NCI-H526 treated with DMSO at 0.1 percent for 48 hours (cell line): Measurements from ENCODE around the gene PYGO1.
A peak's percentile ranks its signal among the peaks of the same experiment; 100 is the strongest.
"Not testable (repeated sequence)": the region's sequence is repeated elsewhere in the genome, so short reads cannot be mapped to it uniquely, and the experiment has no call there.

Experiments used
- DNase-seq: peaks from one replicate; lab custom pipeline; 2025; lab: John Stamatoyannopoulos, UW

PYGO1 gene

DNA sequence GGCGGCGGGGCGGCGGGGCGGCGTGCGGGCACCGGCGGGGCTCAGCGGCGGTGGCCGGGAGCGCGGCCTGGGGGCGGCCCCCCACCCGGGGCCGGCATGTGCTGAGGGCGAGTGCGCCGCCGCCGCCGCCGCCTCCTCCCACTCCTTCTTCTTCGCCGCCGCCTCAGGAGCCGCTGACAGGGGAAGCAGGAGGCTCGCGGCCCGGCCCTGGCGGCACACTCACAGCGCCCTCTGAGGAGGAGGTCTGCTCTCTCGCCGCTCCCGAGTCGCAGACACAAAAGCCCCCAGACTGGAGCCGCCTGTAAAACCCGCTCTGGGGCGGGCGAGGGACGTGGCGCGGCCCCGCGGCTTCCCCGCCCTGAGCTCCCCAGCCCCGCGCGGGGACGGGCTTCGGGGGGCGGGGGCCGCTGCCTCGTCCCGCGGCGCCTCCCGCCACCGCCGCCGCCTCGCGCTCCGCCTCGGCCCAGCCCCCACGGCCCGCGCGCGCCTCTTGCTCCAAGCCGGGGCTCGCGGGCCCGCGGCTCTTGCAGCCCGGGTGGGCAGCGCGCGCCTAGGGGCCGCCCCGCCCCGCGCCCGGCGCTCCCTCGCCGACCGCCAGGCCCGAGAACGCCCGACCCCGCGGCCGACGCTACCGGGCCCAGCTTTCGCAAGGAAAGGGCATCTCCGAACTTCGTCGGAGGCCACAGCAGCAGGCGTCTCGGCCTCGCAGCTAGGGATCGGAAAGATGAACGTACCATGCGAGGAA is at the start of gene PYGO1:
TSS of gene PYGO1 (minus strand) at position 276 of the 745 bp plus-strand sequence. CDS start 462 bp downstream, outside the sequence.
- DNase-seq = peak; percentile 27

GRCh38 chr15:55637086-55637485 is 48.9 kb upstream of the PYGO1 start:
- DNase-seq = no peak

DNA sequence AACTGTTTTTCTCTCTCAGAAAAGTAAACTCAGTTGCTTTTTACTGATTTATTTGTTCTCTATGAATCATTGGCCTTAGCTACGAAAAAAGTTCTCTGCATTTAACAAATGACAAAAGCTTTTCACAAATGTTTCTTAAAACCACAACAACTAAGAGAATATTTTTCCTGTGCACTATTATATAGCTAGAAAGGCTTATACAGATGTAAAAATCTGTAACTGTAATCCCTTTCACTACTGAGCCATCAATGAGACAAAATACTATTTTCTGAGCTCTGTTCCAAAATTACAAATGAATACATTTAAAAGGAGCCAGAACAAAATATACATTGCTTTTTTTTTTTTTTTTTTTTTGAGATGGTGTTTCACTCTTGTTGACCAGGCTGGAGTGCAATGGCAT is 45.6 kb upstream of the PYGO1 start:
- DNase-seq = no peak

- DNase-seq = no peak
These were observed 44.3 kb upstream of the PYGO1 start for GRCh38 chr15:55632434-55632833.

DNA sequence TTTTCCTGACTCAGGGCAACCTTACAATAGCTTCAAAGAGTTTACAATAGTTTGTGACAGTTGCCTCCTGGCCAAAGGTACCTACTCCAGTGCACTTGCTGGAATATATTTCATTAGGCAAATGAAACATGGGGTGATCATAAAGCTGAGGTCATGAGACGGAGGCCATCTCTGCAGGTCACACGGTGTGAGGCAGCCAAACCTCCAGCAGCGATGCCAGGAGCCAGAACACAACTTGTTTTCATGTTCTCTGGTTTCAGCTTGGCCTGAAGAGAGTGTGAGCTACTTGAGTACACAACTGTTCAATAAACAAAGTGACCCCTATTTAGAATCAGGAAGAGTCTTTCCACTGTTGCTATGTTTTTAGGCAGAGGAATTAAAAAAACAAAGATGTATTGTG is 42.7 kb upstream of the PYGO1 start:
- no peak for DNase-seq

- DNase-seq = no peak
These were observed 40.2 kb upstream of the PYGO1 start for GRCh38 chr15:55628369-55628730.

DNA sequence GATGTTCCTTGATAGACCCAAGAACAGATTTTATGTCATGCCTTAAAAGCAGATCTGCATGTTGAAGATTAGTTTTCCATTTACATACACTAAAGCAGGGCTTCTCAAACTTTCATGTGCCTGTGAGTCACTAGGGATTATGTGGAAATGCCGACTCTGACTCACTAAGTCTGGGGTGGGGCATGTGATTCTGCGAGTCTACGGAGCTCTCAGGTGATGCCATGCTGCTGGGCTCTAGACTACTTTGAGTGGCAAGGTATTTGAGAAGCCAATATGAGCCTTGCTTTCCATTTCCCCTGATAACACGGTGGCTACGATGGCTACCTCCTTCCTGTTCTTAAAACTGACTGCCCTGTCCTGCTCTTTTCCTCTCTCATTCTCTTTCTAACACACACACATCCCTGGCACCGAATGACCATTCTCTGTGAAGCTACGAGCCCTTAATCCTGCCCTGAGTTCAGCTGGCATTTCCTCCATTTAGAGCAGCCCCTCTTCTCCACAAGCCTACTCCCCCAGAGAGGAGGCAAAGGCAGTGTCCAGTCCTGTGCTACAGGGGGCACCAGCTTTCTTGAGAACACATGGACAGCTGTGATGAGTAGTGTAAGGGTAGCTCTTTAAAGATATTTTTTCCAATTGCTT is 39.7 kb upstream of the PYGO1 start:
- no peak for DNase-seq

DNA sequence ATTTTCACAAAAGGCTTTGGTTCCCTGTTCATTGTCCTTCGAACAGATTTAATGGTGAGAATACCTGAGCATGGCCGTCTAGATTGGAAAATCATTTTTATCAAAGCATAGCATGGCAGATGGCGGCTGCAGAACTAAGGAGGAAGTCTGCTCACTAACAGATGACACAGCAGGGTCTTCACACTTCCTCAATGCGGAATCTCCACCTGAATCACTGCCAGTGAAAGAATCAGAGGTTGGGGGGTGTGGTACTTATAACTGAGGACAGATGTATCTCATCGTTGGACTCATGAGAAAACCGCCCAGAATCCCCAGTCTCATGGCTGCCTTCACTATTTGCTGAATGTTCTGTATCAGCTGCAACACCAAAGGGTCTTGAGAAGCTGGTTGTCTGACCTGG is 31.6 kb upstream of the PYGO1 start:
- no peak for DNase-seq

DNA sequence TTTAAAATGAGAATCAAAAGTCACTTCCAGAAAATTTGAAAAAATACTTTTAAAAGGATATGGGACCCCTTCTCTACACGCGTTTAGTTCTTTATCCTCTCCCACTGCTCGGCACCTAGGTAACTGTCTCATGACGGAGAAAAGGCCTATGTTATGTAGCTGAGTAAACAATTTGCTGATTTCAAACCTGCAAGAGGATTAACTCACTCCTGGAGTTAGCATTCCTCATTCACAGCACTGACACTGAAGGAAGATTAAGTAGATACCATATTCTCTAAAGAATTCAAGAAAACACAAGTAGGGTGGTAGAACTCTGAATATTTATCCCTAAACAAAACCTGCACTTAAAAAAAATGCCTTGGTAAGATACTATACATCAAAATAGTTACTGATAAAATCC is 30.2 kb upstream of the PYGO1 start:
- DNase-seq = no peak

DNA sequence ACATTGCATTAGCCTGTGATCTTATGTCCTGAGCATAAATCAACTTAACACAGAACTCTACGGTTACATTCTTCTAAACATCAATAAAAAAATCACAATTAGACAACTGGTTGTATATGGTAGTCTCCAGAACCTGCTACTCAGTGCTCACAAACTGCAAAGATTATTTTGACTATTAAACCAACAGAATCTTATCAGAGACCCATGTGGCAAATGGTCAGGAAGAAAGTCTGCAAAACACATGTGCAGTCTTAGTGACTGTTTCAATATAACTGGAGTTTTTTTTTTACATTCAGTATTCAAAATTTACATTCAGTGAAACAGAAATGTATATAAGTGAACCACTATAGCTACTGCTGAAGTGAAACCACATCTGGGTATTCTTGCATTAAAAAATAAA is 27.3 kb upstream of the PYGO1 start:
- DNase-seq = no peak

DNA sequence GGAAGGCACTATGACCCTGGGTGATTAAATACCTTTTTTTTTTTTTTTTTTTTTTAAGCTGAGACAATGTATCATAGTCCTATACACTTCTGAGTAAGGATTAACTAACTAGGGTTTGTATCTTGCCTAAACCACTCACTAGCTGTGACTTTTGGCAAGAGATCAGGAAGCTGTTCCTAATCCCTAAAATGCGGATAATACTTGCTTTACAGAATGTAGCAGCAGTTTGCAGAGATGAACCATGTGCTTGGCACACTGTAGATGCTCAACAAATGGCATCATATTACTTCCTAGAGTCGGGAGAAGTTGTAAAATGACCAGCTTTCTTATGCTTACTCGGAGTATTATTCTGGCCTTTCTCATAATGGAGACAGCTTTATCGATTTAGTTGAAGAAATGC is 25.6 kb upstream of the PYGO1 start:
- DNase-seq = no peak

DNA sequence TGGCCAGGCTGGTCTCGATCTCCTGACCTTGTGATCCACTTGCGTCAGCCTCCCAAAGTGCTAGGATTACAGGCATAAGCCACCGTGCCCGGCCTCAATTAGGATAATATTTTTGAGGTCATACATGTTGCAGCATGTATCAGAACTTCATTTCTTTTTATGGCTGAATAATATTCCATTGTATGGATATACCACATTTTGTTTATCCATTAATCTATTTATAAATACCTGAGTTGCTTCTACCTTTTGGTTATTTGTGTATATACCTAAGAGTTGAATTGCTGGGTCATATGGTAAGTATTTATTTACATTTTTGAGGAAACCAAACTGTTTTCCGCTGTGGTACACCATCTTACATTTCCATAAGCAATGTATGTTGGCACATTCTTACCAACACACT is 18.1 kb upstream of the PYGO1 start:
- no peak for DNase-seq

- no peak for DNase-seq
These were observed 13.2 kb upstream of the PYGO1 start for GRCh38 chr15:55601374-55601773.

DNA sequence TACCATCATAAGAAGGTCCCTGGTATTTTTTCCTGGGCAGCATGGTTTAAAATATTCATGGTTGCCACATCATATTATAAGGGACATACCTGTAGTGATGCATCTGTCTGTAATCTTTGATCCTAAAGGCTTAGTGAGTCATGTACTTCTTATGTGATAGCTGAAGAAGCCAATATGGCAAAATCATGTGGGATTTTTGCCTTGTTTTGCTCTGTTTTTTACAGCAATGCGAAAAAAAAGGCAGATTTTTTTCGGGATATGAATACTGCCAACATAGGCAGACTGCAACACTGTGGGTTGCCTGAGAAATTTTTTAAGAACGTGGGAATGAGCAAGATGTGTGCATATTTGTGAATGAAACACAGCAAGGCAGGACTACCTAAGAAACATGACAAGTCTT is 11.3 kb upstream of the PYGO1 start:
- no peak for DNase-seq

DNA sequence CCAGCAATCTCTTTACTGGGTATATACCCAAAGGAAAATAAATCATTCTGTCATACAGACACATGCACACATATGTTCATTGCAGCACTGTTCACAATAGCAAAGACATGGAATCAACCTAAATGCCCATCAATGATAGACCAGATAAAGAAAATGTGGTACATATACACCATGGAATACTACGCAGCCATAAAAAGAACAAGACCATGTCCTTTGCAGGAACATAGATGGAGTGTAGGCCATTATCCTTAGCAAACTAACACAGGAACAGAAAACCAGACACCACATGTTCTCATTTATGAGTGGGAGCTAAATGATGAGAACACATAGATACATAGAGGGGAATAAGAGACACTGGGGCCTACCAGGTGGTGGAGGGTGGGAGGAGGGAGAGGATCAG is 4.9 kb upstream of the PYGO1 start:
- DNase-seq = not testable (repeated sequence)

DNA sequence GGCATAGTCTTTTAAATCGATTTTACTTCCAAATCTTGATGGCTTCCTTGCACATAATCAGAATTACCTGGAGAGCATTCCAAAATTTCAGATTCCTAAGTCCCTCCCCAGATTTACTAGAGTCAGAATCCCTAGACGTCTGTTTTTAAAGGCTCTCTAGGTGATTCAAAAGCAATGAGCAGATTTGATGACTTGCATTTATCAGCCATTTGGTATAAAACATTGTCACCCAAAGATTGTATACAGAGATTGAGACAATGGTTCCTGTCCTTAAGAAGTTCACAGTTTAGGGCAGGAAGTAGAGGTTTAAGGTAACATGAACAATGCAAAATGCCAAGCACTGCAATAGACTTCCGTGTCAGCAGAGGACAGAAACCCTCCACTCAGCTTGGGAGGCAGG is 2.6 kb upstream of the PYGO1 start:
- DNase-seq = no peak

DNA sequence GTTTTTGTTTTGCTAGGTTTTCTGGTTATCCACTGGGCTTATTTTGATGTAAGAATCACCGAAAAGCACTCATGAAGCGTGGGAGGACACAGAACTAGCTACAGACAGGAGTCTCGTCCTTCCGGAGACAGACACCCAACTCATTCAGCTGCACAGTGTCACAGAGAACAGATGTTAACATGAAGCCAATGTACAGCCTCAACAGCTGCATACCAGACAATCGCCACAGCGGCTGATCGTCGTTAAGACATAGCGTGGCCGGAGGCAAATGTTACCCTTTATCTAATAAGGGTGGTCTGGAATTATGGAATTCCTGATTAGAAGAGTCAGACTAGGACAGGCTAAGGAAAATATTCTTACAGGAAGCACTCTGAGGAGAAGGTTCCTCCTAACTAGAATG is 1.1 kb upstream of the PYGO1 start:
- no peak for DNase-seq

DNA sequence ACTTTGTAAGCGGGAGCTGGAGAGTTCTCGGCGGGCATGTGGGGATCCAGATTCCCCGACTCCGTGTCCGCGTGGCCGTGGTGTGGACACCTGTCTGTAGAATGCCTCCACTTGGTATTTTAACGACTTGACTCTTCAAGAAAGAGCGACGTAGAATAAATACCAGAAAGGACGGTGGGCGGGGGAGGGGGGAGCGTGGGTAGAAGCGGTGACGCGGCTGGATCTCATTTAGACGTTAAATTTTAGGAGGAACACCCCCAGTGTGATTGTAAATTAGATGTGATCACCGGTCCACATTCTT is 620 bp upstream of the PYGO1 start:
- no peak for DNase-seq

GRCh38 chr15:55587321-55588069 is 650 bp downstream of the PYGO1 start:
- peak; percentile 20 for DNase-seq

GRCh38 chr15:55586808-55587207 is 1.3 kb downstream of the PYGO1 start:
- DNase-seq = no peak

GRCh38 chr15:55576943-55577342 is 11.2 kb downstream of the PYGO1 start:
- DNase-seq = no peak

DNA sequence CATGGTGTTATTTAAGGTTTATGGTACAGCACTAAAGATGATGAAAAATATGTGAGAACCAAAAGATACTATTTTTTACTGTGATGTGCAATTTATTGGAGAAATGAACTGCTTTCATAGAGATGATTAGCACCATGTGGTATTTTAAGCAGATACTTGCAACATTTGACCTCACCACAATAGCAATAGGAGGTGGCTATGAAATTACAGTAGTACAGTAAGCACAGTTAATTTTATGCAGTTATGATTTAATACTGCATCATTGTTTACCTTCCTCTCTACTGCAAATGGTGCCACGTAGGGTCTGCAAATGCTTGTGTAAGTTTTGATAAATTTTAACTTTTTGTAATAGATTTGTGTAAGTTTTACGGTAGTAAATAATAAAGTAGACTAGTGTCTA is 14.0 kb downstream of the PYGO1 start:
- no peak for DNase-seq

DNA sequence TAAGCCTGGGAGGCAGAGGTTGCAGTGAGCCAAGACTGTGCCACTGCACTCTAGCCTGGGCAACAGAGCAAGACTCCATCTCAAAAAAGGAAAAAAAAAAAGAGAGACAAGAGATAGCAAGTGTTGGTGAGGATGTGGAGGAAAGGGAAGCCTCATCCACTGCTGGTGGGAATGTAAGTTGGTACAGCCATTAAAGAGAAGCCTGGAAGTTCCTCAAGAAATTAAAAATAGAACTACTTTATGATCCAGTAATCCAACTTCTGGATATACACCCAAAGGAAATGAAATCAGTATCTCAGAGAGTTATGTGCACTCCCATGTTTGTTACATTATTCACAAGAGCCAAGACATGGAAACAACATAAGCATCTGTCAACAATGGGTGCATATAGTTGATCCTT is 14.9 kb downstream of the PYGO1 start:
- no peak for DNase-seq
